Hippocampal formation (tissue), 2 donors: ENCODE data around the gene UNC5B.
A peak's percentile ranks its signal among the peaks of the same experiment; 100 is the strongest.

Experiments
- DNase-seq, 2 donors: peaks; one replicate each; lab custom pipeline; 2025; lab: John Stamatoyannopoulos, UW

UNC5B gene

GRCh38 chr10:71319042-71319799, 106.9 kb downstream of the UNC5B start, which contains the start of gene SLC29A3:
Gene SLC29A3, plus strand, starts transcription at chr10:71319259. Its CDS starts 51 bp downstream, at chr10:71319310.
- peak; percentile 76 to 81 for DNase-seq

DNA sequence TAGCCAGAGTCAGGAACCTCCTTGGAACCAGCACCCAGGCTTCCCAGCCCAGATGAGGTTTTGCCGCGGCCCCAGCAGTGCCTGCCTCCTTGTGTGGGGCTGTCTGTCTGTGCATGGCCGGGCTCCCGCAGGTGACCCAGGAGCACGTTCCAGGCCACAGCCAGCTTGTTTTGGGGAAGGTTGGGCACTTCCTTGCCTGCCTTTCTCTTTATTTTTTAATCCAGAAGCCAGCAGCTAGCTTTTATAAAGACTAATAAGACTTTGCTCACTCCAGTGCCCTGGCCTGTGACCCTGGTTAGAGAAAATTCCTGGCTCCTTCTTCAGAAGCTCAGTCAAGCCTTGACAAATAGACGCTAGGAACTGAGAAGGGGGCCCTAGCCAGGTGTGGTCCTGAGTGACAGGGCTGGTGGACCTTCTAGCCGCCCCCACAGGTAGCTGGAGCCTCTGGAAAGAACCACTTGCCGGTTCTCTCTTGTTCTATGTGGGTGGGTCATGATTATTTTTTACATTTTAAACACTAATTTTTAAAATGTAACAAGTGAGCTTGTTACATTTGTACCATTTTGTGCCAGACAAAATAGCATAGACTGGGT, 107.5 kb downstream of the UNC5B start:
- no peak for DNase-seq

DNA sequence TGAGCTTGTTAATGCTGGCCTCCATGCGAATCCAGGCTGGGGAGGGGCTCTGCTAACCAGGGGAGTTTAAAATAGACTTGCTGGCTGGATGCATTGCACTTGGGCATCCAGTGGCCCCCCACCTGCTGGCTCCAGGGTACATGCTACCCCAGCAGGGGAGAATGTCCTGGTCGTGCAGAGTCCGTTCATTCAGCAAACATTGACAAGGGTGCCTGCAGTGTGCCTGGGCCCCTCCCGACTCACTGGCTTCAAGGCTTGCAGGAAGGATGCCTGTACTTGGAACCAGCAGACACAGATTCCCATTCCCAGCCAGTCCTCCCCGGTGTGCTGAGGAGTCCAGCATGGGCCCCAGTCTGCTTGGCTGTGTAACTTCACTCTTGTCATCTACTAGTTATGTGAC, 108.2 kb downstream of the UNC5B start:
- no peak for DNase-seq

DNA sequence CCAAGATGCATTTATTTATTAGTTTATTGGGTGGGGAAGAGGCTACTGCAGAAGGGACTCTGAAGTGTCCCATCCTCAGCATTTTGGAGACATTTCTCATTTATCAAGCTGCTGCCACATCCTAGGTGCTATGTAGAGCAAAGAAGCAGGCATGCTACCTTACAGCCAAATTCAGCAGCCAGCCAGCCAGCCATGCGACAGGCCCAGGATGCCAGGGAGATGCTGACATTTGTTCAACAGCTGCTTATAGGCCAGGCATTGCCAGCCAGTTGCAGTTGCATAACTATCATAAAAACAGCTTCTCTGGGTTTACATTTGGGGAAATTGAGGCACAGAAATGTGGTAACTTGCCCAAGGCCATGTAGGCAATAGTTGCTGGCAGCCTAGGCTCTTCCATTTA, 109.0 kb downstream of the UNC5B start:
- no peak for DNase-seq

DNA sequence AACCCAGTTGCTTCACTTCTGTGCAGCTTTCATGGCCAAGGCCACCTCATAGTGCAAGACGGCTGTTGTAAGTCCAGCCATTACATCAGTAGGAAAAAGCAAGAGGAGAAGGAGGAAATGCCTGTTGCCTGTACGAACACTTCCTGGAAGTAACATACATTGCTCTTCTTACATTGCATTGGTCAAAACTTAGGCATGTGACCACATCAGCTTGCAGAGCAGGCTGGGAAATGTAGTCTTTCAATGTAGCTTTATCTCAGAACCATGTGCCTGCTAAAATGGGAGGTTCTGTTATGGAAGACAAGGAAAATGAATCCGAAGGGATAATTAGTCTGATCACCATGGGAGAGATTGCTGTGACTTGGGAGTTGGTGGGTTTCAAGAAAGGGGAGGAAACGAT, 111.0 kb downstream of the UNC5B start:
- DNase-seq = no peak

GRCh38 chr10:71324743-71325142, 112.4 kb downstream of the UNC5B start:
- DNase-seq = no peak

GRCh38 chr10:71325267-71325666, 112.9 kb downstream of the UNC5B start:
- DNase-seq = no peak

DNA sequence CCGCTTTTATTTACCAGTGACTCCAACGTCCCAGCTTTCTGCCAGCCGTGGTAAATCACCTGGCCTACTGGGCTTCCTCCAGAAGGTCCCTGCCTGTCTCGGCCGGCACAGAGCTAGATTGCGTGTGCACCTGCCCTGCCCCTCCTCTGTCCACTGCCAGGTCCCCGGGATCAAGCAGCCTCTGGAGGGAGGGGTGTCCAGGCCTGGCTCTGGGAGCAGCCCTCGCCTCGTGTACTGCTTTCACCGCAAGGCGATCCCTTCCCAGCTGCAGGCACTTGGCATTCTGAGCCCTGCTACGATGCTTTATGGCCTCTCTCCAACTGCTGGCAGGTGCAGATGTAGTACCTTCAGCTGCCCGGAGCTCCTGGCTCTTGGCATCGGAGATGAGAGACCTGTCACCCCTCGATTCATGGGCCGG, 114.1 kb downstream of the UNC5B start:
- no peak for DNase-seq

DNA sequence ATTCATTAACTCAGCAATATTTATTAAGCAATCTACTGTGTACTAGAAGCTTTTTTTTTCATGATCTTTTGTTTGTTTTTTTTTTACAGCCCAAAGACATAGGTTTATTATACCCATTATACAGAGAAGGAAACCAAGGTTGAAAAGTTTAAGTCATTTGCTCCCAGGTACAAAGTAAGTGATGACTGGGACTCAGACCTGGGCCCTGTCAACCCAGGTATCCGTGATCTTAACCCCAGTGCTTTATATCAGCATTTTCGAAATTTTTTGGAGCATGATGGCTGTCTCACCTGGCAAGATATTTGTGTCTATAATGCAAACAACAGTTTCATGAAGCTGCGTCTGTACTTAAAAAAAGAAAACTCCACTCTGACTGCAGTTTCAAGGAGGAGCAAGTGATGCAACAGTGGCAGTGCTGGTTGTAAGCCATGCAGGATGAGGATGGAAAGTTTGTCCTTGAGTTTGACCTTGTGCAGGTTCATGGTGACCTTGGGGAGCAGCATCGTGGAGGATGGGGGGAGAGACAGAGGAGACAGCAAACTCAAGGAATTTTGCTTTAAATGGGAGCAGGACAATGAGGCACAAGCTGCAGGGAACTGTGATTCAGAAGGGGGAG, 118.5 kb downstream of the UNC5B start:
- no peak for DNase-seq

- no peak for DNase-seq
These were observed 119.4 kb downstream of the UNC5B start for GRCh38 chr10:71331736-71332135.

DNA sequence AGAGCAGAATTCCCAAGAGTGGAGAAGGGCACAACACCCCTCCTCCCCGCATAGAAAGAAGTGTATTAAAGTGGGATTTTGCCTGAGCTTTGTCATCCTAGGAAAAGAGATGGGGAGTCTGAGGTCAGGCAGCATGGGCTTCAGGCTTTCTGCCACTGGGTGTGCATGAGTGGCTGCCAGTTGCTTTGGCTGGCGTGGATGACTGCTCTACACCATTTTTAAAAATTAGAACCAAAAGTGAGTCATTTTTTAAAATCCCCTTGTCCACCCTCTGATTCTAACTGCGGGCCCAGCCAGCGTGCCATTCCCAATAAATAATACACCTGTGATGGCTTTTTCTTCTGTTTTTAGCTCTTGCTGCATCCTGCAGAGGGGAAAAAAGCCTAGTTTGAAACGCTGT, 120.1 kb downstream of the UNC5B start:
- no peak for DNase-seq

- DNase-seq = no peak
These were observed 120.9 kb downstream of the UNC5B start for GRCh38 chr10:71333129-71333887.

DNA sequence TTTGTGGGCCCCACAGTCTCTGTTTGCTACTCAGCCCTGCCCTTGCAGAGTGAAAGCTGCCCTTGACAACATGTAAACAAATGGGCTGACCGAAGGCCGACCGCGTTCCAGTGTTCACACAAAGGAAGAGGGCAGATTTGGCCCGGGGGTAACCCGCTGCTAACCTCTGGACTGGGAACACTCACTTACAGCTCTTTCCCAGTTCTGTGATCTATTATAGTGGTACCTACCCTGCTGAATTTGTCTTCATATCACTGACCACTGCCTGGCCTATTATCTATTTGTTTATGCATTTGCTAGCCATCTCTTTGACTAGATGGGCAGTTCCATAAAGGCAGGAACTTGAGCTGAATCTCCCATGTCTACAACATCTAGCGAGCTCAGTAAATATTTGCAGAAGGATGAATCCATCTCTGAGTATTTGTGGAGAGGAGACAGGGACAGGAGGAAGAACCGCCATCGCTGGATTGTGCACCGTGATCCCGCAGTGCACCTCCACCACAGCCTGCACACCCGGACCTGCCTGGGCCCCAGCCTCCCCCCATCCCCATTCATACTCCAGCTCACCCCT, 121.9 kb downstream of the UNC5B start:
- DNase-seq = no peak

GRCh38 chr10:71335173-71335708, 122.9 kb downstream of the UNC5B start:
- no peak for DNase-seq

- no peak for DNase-seq
These were observed 124.3 kb downstream of the UNC5B start for GRCh38 chr10:71336632-71337031.

DNA sequence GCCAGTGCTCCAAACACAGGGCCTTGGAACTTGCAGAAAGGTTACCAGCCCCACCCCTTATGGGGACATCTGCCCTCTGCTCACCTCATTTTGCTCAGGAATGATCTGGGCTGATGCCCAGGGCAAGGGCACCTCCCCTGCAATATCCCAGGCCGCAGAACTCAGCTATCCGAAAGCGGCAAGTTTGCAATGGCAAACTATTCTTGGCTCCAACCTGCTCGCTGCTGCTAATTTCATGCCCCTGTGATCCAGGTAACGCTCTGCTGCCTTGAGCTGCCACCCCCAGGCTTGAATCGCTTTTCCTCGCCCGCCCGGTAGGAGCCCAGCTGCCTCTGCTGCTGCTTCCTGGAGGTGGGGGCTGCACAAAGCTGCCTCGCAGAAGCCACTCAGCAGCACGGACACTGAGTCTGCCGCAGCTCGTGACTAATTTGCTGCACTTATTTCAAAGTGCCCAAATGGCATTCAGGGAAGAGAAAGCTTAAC, 124.9 kb downstream of the UNC5B start:
- DNase-seq = no peak

DNA sequence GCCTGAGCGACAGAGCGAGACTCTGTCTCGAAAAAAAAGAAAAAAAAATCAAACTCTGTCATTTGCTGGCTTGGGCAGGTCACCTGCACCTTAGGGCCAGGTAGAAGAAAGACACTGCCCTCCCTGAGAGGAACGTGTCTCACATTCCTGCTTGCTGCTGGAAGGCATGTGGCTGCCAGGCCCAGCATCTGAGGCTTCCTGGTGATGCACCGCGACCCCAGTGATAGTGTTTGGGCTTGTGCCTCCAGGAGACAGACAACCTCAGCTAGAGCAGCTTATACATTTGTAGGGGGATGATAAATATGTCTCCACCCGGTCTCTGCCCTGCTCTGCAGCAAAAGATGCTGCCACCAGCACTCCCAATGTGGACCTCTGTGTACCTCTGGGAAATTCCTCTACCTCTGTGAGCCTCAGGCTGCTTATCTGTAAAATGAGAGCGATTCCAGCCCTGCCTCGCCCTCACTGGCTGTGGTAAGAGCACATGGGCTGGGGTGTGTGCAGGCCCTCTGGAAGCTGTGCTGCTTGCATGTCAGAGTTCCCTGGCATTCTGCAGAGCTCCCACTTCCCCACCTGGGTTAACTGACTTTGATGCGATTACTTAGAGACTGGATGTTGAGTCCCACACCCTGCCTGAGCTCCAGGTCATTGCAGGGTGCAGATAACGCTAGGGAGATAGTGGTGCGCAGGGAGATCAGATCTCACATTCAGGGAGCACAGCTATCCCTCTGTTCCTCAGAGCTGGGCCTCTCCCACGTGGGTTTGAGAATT, 126.5 kb downstream of the UNC5B start:
- no peak for DNase-seq

DNA sequence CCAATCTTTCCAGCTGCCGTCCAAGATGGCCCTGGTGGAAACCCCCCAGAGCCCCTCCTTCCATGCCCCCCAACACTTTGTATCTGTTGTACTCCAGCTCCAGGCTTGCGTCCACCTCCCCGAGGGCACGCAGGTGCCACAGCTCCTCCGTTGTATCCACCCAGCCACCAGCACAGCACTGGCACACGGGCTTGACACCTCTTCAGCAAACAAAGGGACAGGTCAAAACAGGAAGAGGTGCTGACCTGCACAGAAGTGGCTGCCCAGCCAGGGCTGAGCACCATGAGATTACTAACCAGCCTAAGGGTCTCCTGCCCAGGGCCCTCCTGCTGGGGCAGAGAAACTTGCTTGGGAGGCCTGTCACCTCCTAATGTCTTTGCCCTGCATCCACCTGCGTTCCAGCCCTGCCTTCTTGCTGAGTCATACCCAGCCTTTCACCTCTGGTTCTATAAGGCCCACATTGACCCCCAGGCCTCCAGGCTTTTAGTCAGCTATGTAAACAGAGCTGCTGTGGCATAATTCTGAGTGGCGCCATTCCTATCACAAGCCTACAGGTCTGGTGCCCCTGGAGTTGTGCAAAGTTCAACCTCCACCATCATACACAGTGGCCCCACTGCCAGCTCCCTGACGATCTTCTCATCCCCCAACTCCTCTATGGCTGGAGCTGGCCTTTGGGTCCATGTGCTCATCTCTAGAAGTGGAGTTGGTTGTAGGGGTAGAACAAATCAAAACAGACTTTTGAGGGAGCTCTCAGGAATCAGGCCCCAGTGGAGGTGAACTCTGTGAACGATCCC, 127.6 kb downstream of the UNC5B start:
- DNase-seq = no peak

DNA sequence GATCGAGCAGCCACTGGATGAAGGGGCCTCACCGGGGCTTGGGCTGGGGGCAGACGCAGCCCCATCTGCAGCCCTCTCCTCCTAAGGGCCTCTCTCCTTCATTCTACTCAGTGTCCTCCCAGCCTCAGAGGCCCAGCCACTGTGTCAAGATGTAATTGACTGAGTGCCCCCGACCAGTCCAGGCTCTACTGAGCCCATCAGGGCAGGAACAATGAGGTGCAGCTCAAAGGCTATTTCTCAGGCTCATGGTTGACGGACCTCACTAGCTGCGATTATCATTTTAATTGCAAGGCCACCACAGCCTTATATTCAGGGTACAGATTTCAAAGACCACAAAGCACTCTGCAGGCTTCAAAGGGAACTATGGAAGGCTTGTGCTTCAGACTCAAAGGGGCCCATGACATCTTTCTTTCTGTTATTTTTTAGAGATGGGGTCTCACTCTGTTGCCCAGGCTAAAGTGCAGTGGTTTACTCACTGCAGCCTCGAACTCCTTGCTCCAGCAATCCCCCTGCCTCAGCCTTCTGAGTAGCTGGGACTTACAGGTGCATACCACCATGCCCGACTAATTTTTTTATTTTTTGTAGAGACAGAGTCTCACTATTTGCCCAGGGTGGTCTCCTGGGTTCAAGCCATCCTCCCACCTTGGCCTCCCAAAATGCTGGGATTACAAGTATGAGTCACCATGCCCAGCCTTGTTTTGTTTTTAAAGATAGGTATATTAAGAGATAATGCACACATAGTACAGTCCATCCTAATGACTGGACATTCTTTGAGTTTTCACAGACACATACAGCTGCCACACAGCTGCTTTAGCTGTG, 130.4 kb downstream of the UNC5B start:
- DNase-seq = no peak
